Hepatocyte (in vitro differentiated cells): ENCODE data around the gene RSPH1. TPM values are rescaled to one million over a fixed set of nuclear protein-coding genes. Genes with fewer than 3 reads are reported as not detected.

ENCODE experiments used
- DNase-seq: peaks from one replicate; pipeline ENCODE4 v3.0.0-alpha.2; 2016; ENCODE audit warnings: low spot score
- H2AFZ ChIP-seq: fragments of 200-600 bp; sonication (generic); 2 replicates; pipeline ENCODE4 v1.6.0; 2016; ENCODE audit warnings: antibody characterized with exemption, mild to moderate bottlenecking
- H3K27ac ChIP-seq: fragments of 200-600 bp; sonication (generic); 2 replicates; pipeline ENCODE4 v1.5.1; 2016; ENCODE audit warnings: mild to moderate bottlenecking
- H3K27me3 ChIP-seq: fragments of 200-600 bp; sonication (generic); 2 replicates; pipeline ENCODE4 v1.6.1; 2016
- H3K36me3 ChIP-seq: fragments of 200-600 bp; sonication (generic); replicated peaks from 2 replicates; pipeline ENCODE4 v1.5.1; 2016; ENCODE audit warnings: low read depth; ENCODE audit not compliant: insufficient read depth
- H3K4me1 ChIP-seq: fragments of 200-600 bp; sonication (generic); 2 replicates; pipeline ENCODE4 v1.5.1; 2016; ENCODE audit warnings: mild to moderate bottlenecking, moderate library complexity; ENCODE audit not compliant: insufficient read depth
- H3K4me2 ChIP-seq: fragments of 200-600 bp; sonication (generic); 2 replicates; pipeline ENCODE4 v1.6.0; 2016
- H3K4me3 ChIP-seq: fragments of 200-600 bp; sonication (generic); 2 replicates; pipeline ENCODE4 v1.5.1; 2016; ENCODE audit warnings: mild to moderate bottlenecking
- H3K79me2 ChIP-seq: fragments of 200-600 bp; sonication (generic); 2 replicates; pipeline ENCODE4 v1.6.0; 2017; ENCODE audit warnings: mild to moderate bottlenecking
- H3K9me2 ChIP-seq: fragments of 200-600 bp; sonication (generic); replicated peaks from 2 replicates; pipeline ENCODE4 v1.6.0; 2017; ENCODE audit warnings: mild to moderate bottlenecking; ENCODE audit not compliant: insufficient read depth
- H3K9me3 ChIP-seq: fragments of 200-600 bp; sonication (generic); 2 replicates; pipeline ENCODE4 v1.5.1; 2016; ENCODE audit warnings: low read depth, mild to moderate bottlenecking
- H4K20me1 ChIP-seq: fragments of 200-600 bp; sonication (generic); 2 replicates; pipeline ENCODE4 v1.6.0; 2016; ENCODE audit warnings: mild to moderate bottlenecking; ENCODE audit not compliant: insufficient read depth, poor library complexity, severe bottlenecking
- CTCF ChIP-seq: fragments of 200-600 bp; sonication (generic); IDR thresholded peaks from 2 replicates; pipeline ENCODE4 v1.5.1; 2016; ENCODE audit warnings: antibody characterized with exemption, mild to moderate bottlenecking; ENCODE audit not compliant: poor library complexity
- EZH2 ChIP-seq: fragments of 200-600 bp; sonication (generic); IDR thresholded peaks from 2 replicates; pipeline ENCODE4 v1.6.1; 2016; ENCODE audit warnings: antibody characterized with exemption, mild to moderate bottlenecking, borderline replicate concordance
- EZH2phosphoT487 ChIP-seq: fragments of 200-600 bp; sonication (generic); IDR thresholded peaks from one replicate; pipeline ENCODE4 v1.6.1; 2018; ENCODE audit warnings: antibody characterized with exemption, mild to moderate bottlenecking, low read depth, moderate library complexity; ENCODE audit not compliant: unreplicated experiment, severe bottlenecking
- WGBS: methylation state at CpG from one replicate; pipeline ENCODE4 v1.1.6; 2016; ENCODE audit warnings: low lambda C conversion rate; ENCODE audit errors: missing lambda C conversion rate; 5-methylcytosine and 5-hydroxymethylcytosine counted together
- polyA plus RNA-seq: library from polyadenylated mRNA; unstranded; fragments of >200 nt; fragmentation: Nextera tagmentation; extraction: Ambion mirVana; gene quantifications from 2 replicates; pipeline ENCODE4 v1.2.1, GENCODE V29; 2016
- total RNA-seq: library from RNA; depleted of rRNA; stranded (reverse); fragments of >200 nt; gene quantifications from 2 replicates; pipeline ENCODE4 v1.2.3, GENCODE V29; 2014

RSPH1 gene
- total and polyA plus RNA-seq, 2 experiments from 2014 or later: 1.3 to 1.8 TPM

GRCh38 chr21:42451941-42452340, 44.1 kb downstream of the RSPH1 start:
- Histone ChIP-seq H3K27me3 (no peaks in the 10 kb centered on the region), H3K9me3 (no peaks in the 10 kb centered on the region), H3K4me2 (no peak overlapping the region), H3K9me2 (no peaks in the 10 kb centered on the region), H3K27ac (no peak overlapping the region), H3K36me3 (no peaks in the 10 kb centered on the region), H3K79me2 (no peaks in the 10 kb centered on the region), H3K4me1 (peaks cover 4% of the 10 kb centered on the region), H3K4me3 (no peak overlapping the region), H4K20me1 (no peaks in the 10 kb centered on the region), H2AFZ (no peak overlapping the region)
- no peak for DNase-seq
- over 99% methylated on average over 8 of the region's 9 CpGs for WGBS
- TF ChIP-seq EZH2phosphoT487 (no peak), EZH2 (no peak), CTCF (no peak)

- no peaks in the 10 kb centered on the region for H3K9me2 ChIP-seq
- WGBS: 86% methylated on average over 3 of the region's 3 CpGs
Measured at GRCh38 chr21:42448686-42449085, 47.3 kb downstream of the RSPH1 start.

GRCh38 chr21:42447732-42448131, 48.3 kb downstream of the RSPH1 start:
- no peak overlapping the region for H3K27ac ChIP-seq
- 97% methylated on average over 10 of the region's 10 CpGs for WGBS
- no peak overlapping the region for H3K4me3 ChIP-seq
- no peak overlapping the region for H2AFZ ChIP-seq
- H3K4me1 ChIP-seq: no peaks in the 10 kb centered on the region
- H4K20me1 ChIP-seq: no peaks in the 10 kb centered on the region
- TF ChIP-seq CTCF: no peak
- TF ChIP-seq EZH2phosphoT487: no peak
- no peak for TF ChIP-seq EZH2
- H3K27me3 ChIP-seq: no peaks in the 10 kb centered on the region
- no peaks in the 10 kb centered on the region for H3K36me3 ChIP-seq
- H3K4me2 ChIP-seq: no peak overlapping the region
- no peaks in the 10 kb centered on the region for H3K79me2 ChIP-seq
- DNase-seq: no peak
- no peaks in the 10 kb centered on the region for H3K9me2 ChIP-seq
- H3K9me3 ChIP-seq: no peaks in the 10 kb centered on the region

More at GRCh38 chr21:42448686-42449085, 47.3 kb downstream of the RSPH1 start:
- TF ChIP-seq EZH2 (no peak), CTCF (no peak), EZH2phosphoT487 (no peak)
- Histone ChIP-seq H2AFZ (no peak overlapping the region), H3K27ac (no peak overlapping the region), H3K27me3 (no peaks in the 10 kb centered on the region), H3K4me1 (peaks cover 4% of the 10 kb centered on the region), H3K36me3 (no peaks in the 10 kb centered on the region), H3K4me2 (no peak overlapping the region), H3K9me3 (no peaks in the 10 kb centered on the region), H3K4me3 (no peak overlapping the region), H3K79me2 (no peaks in the 10 kb centered on the region), H4K20me1 (no peaks in the 10 kb centered on the region)
- DNase-seq: no peak

- no peak for DNase-seq
- H3K79me2 ChIP-seq: no peaks in the 10 kb centered on the region
- TF ChIP-seq EZH2phosphoT487 (no peak), CTCF (no peak), EZH2 (no peak)
- no peak overlapping the region for H3K27ac ChIP-seq
- H3K9me3 ChIP-seq: no peaks in the 10 kb centered on the region
- 89% methylated on average over 14 of the region's 14 CpGs for WGBS
- H2AFZ ChIP-seq: no peak overlapping the region
- no peak overlapping the region for H3K4me2 ChIP-seq
- H3K27me3 ChIP-seq: no peaks in the 10 kb centered on the region
- no peaks in the 10 kb centered on the region for H3K4me1 ChIP-seq
- H3K36me3 ChIP-seq: no peaks in the 10 kb centered on the region
- no peak overlapping the region for H3K4me3 ChIP-seq
- no peaks in the 10 kb centered on the region for H4K20me1 ChIP-seq
- no peaks in the 10 kb centered on the region for H3K9me2 ChIP-seq
Measured at GRCh38 chr21:42447182-42447581, 48.8 kb downstream of the RSPH1 start.
